H1 (cell line): Measurements from ENCODE around the gene FBN2. TPM values are rescaled to one million over a fixed set of nuclear protein-coding genes. Genes with fewer than 3 reads are reported as not detected.

Experiments
- CTCF ChIA-PET: fragments of 300-600 bp; sonication (Branson Sonifier 250); formaldehyde crosslinking; loops from one replicate; lab custom pipeline; 2021; ENCODE audit not compliant: partially characterized antibody; lab: Charles Lee
- POLR2A ChIA-PET: fragments of 300-600 bp; sonication (Branson Sonifier 250); formaldehyde crosslinking; loops from one replicate; lab custom pipeline; 2021; ENCODE audit warnings: inconsistent platforms; ENCODE audit not compliant: partially characterized antibody; lab: Charles Lee
- DNase-seq, 2 experiments: peaks; one replicate each; pipeline versions ENCODE4 v3.0.0 to v3.0.0-alpha.2; 2010 to 2022; ENCODE audit warnings: low spot score in 2 of 2, low read depth in 1 of 2, mixed read lengths in 1 of 2
- FAIRE-seq: peaks from 2 replicates; lab custom pipeline; 2011; peaks lifted over from hg19 to GRCh38; lab: Jason Lieb, UNC
- H2AFZ ChIP-seq: 2 replicates; pipeline ENCODE4 v1.8.1; 2012; ENCODE audit warnings: low read length, inconsistent platforms
- H2AK5ac ChIP-seq: 2 replicates; pipeline ENCODE4 v1.6.1; 2013; ENCODE audit warnings: low read depth, low read length
- H2BK120ac ChIP-seq: replicated peaks from 2 replicates; pipeline ENCODE3; 2013; ENCODE audit warnings: low read depth, low read length, inconsistent platforms
- H2BK12ac ChIP-seq: 2 replicates; pipeline ENCODE4 v1.6.1; 2013; ENCODE audit warnings: low read depth, low read length
- H2BK15ac ChIP-seq: 2 replicates; pipeline ENCODE4 v1.6.1; 2013; ENCODE audit warnings: low read length
- H2BK20ac ChIP-seq: 2 replicates; pipeline ENCODE4 v1.6.1; 2013; ENCODE audit warnings: low read length
- H2BK5ac ChIP-seq: 2 replicates; pipeline ENCODE4 v1.6.1; 2013; ENCODE audit warnings: low read depth, low read length
- H3K14ac ChIP-seq: 2 replicates; pipeline ENCODE4 v1.6.1; 2013; ENCODE audit warnings: inconsistent platforms; ENCODE audit not compliant: insufficient read length
- H3K18ac ChIP-seq: 2 replicates; pipeline ENCODE4 v1.6.1; 2013; ENCODE audit warnings: low read length; ENCODE audit errors: extremely low read depth
- H3K23ac ChIP-seq: 2 replicates; pipeline ENCODE4 v1.6.1; 2013; ENCODE audit warnings: inconsistent platforms; ENCODE audit not compliant: insufficient read length
- H3K23me2 ChIP-seq: 2 replicates; pipeline ENCODE4 v1.6.1; 2013; ENCODE audit warnings: low read depth, low read length
- H3K27ac ChIP-seq: 2 replicates; pipeline ENCODE4 v1.6.1; 2011; ENCODE audit warnings: low read depth, low read length, inconsistent platforms
- H3K27me3 ChIP-seq, 4 experiments: replicated peaks in 1 of 4; 1 replicate in 1 of 4; 2 replicates in 3 of 4; pipeline versions ENCODE4 v1.6.1 to v1.8.1; 2011 to 2013; ENCODE audit warnings: low read length in 3 of 4, mild to moderate bottlenecking in 3 of 4, inconsistent platforms in 2 of 4, mixed read lengths in 2 of 4, moderate library complexity in 1 of 4; ENCODE audit not compliant: control insufficient read depth in 3 of 4, insufficient read depth in 3 of 4; ENCODE audit errors: extremely low read depth in 1 of 4
- H3K36me3 ChIP-seq, 4 experiments: 2 replicates each; pipeline versions ENCODE4 v1.6.1 to v1.8.1; 2011 to 2013; ENCODE audit warnings: mild to moderate bottlenecking in 4 of 4, low read length in 3 of 4, moderate library complexity in 2 of 4, control low read depth in 1 of 4, inconsistent platforms in 1 of 4; ENCODE audit not compliant: insufficient read depth in 4 of 4, control insufficient read depth in 2 of 4
- H3K4ac ChIP-seq: replicated peaks from 2 replicates; pipeline ENCODE3; 2013; ENCODE audit warnings: low read length, low read depth, mixed read lengths, inconsistent platforms; ENCODE audit not compliant: insufficient read length
- H3K4me1 ChIP-seq, 4 experiments: replicated peaks in 1 of 4; 1 replicate in 1 of 4; 2 replicates in 3 of 4; pipeline versions ENCODE4 v1.6.1 to v1.8.1; 2011 to 2013; ENCODE audit warnings: low read length in 3 of 4, inconsistent platforms in 2 of 4, mixed read lengths in 1 of 4; ENCODE audit not compliant: insufficient read depth in 4 of 4, control insufficient read depth in 3 of 4
- H3K4me2 ChIP-seq, 2 experiments: 2 replicates each; pipeline versions ENCODE4 v1.6.1 to v1.8.1; 2011 to 2013; ENCODE audit warnings: low read depth in 2 of 2, low read length in 2 of 2, control low read depth in 1 of 2, inconsistent platforms in 1 of 2, mild to moderate bottlenecking in 1 of 2; ENCODE audit not compliant: insufficient read depth in 1 of 2
- H3K4me3 ChIP-seq, 4 experiments: fragments of 200-600, 300-600 bp in 1 of 4; sonication (generic), shearing (Covaris generic), sonication (Bioruptor Twin) in 1 of 4; 2 replicates each; pipeline versions ENCODE4 v1.5.1 to v1.8.1; 2011 to 2016; ENCODE audit warnings: low read length in 4 of 4, low read depth in 3 of 4, control low read depth in 2 of 4, inconsistent platforms in 2 of 4, mild to moderate bottlenecking in 2 of 4, mixed read lengths in 1 of 4, moderate library complexity in 1 of 4; ENCODE audit not compliant: insufficient read depth in 2 of 4; ENCODE audit errors: extremely low read depth in 1 of 4
- H3K56ac ChIP-seq: replicated peaks from 2 replicates; pipeline ENCODE3; 2013; ENCODE audit warnings: low read depth, mild to moderate bottlenecking, mixed read lengths, low read length, inconsistent platforms; ENCODE audit not compliant: insufficient read length
- H3K79me1 ChIP-seq: 2 replicates; pipeline ENCODE4 v1.6.1; 2013; ENCODE audit warnings: low read depth, low read length, control low read depth
- H3K79me2 ChIP-seq, 2 experiments: 2 replicates each; pipeline versions ENCODE4 v1.6.1 to v1.8.1; 2012 to 2013; ENCODE audit warnings: low read length in 2 of 2, mild to moderate bottlenecking in 2 of 2, inconsistent platforms in 1 of 2; ENCODE audit not compliant: insufficient read depth in 2 of 2, control insufficient read depth in 1 of 2
- H3K9ac ChIP-seq, 4 experiments: replicated peaks in 1 of 4; 1 replicate in 1 of 4; 2 replicates in 3 of 4; pipeline versions ENCODE4 v1.6.1 to v1.8.1; 2011 to 2013; ENCODE audit warnings: low read depth in 3 of 4, low read length in 3 of 4, control low read depth in 2 of 4, mild to moderate bottlenecking in 2 of 4, moderate library complexity in 2 of 4, inconsistent platforms in 1 of 4; ENCODE audit errors: extremely low read depth in 1 of 4
- H3K9me3 ChIP-seq, 2 experiments: 2 replicates each; pipeline versions ENCODE4 v1.6.1 to v1.8.1; 2012 to 2013; ENCODE audit warnings: mild to moderate bottlenecking in 2 of 2, moderate library complexity in 2 of 2, control low read depth in 1 of 2, inconsistent platforms in 1 of 2, low read depth in 1 of 2, low read length in 1 of 2, mixed read lengths in 1 of 2; ENCODE audit not compliant: insufficient read depth in 2 of 2
- H4K20me1 ChIP-seq, 2 experiments: replicated peaks in 1 of 2; 2 replicates each; pipeline versions ENCODE3 to v1.8.1; 2011 to 2013; ENCODE audit warnings: inconsistent platforms in 2 of 2, low read length in 2 of 2, mild to moderate bottlenecking in 1 of 2; ENCODE audit not compliant: insufficient read depth in 2 of 2, control insufficient read depth in 1 of 2
- H4K5ac ChIP-seq: 2 replicates; pipeline ENCODE4 v1.6.1; 2013; ENCODE audit warnings: low read length, low read depth, mixed read lengths, inconsistent platforms; ENCODE audit not compliant: insufficient read length
- H4K8ac ChIP-seq: 2 replicates; pipeline ENCODE4 v1.8.0; 2013; ENCODE audit warnings: mild to moderate bottlenecking, moderate library complexity, low read length, inconsistent platforms; ENCODE audit not compliant: insufficient read depth; ENCODE audit errors: extremely low read depth
- H4K91ac ChIP-seq: replicated peaks from 2 replicates; pipeline ENCODE3; 2013; ENCODE audit warnings: low read length, mixed read lengths, inconsistent platforms; ENCODE audit not compliant: insufficient read length
- CBX8 ChIP-seq: fragments of 300-800, 300-1000 bp; sonication (generic); IDR thresholded peaks from 2 replicates; pipeline ENCODE4 v1.7.1; 2016; ENCODE audit warnings: low read depth, low read length, borderline replicate concordance
- E2F6 ChIP-seq: IDR thresholded peaks from 2 replicates; pipeline ENCODE4 v1.6.1; 2012; ENCODE audit warnings: inconsistent platforms
- JUN ChIP-seq: IDR thresholded peaks from 2 replicates; pipeline ENCODE4 v1.6.1; 2011; ENCODE audit warnings: low read depth, mild to moderate bottlenecking, improper control_type of control experiment, low read length
- SRF ChIP-seq: IDR thresholded peaks from 2 replicates; pipeline ENCODE4 v1.6.1; 2011; ENCODE audit warnings: mild to moderate bottlenecking, low read depth, low read length, moderate library complexity
- TCF12 ChIP-seq: IDR thresholded peaks from 2 replicates; pipeline ENCODE4 v1.6.1; 2011; ENCODE audit warnings: low read depth, mild to moderate bottlenecking, low read length
- USF2 ChIP-seq: IDR thresholded peaks from 2 replicates; pipeline ENCODE4 v1.6.1; 2011; ENCODE audit warnings: low read length, improper control_type of control experiment
- WGBS, 2 experiments: shearing (Covaris generic) in 1 of 2; methylation state at CpG; one replicate each; pipeline versions ENCODE4 v1.1.6 to v1.1.7; 2013 to 2015; ENCODE audit warnings: low lambda C conversion rate in 2 of 2, mixed read lengths in 2 of 2, inconsistent platforms in 1 of 2, low coverage in 1 of 2, missing lambda C conversion rate in 1 of 2; ENCODE audit not compliant: insufficient replicate concordance in 2 of 2, insufficient coverage in 1 of 2, insufficient read length in 1 of 2; ENCODE audit errors: extremely low coverage in 1 of 2, missing lambda C conversion rate in 1 of 2; 5-methylcytosine and 5-hydroxymethylcytosine counted together
- polyA plus RNA-seq, 7 experiments: library from polyadenylated mRNA; depleted of rRNA in 3 of 7; stranded (reverse) in 5 of 7; unstranded in 2 of 7; fragments of >200 nt in 5 of 7; fragments of 200-250 nt in 2 of 7; gene quantifications; 1 replicate in 5 of 7; 2 replicates in 1 of 7; 4 replicates in 1 of 7; pipeline versions ENCODE4 v1.2.1 to v1.2.3, GENCODE V29; 2011 to 2013; ENCODE audit warnings: missing spikeins in 2 of 7, mixed read lengths in 2 of 7
- total RNA-seq: library from RNA; stranded (reverse); fragmentation: NEBNext Ultra II Directional; extraction: Animal tissue kit (Norgen Biotek cat#: 25700); gene quantifications from 2 replicates; pipeline ENCODE4 v1.2.1, GENCODE V29; 2021

Gene FBN2
- total and polyA plus RNA-seq, 2 of the 8 experiments (the other 6 are each of a cell fraction or from before 2014, with no cell fraction given): 14.1 to 16.3 TPM

GRCh38 chr5:128487041-128487440 lies 51.0 kb downstream of the FBN2 start:
- Histone ChIP-seq H3K9ac (no peak overlapping the region), H3K36me3 (no peaks in the 10 kb centered on the region), H4K5ac (no peak overlapping the region), H3K79me2 (no peaks in the 10 kb centered on the region), H3K27ac (no peak overlapping the region), H3K4ac (no peak overlapping the region), H3K23me2 (no peaks in the 10 kb centered on the region), H3K4me3 (no peak overlapping the region), H2BK120ac (no peak overlapping the region), H3K56ac (no peak overlapping the region), H3K23ac (no peak overlapping the region), H2BK12ac (no peak overlapping the region), H2BK5ac (no peak overlapping the region), H4K20me1 (no peaks in the 10 kb centered on the region), H3K14ac (no peak overlapping the region)
- no peak for FAIRE-seq
- CTCF ChIA-PET: no interaction called here
- POLR2A ChIA-PET: no interaction called here
- TF ChIP-seq E2F6 (no peak), JUN (no peak), USF2 (no peak), SRF (no peak), TCF12 (no peak), CBX8 (no peak)
- TF ChIP-seq, all 59 proteins: peak for 0
- Histone ChIP-seq H2BK20ac (no peak overlapping the region), H3K18ac (no peak overlapping the region), H2BK15ac (no peak overlapping the region), H3K27me3 (no peaks in the 10 kb centered on the region), H3K4me1 (no peaks in the 10 kb centered on the region), H2AFZ (no peak overlapping the region), H3K79me1 (no peaks in the 10 kb centered on the region), H4K91ac (no peak overlapping the region), H4K8ac (no peak overlapping the region), H3K9me3 (no peaks in the 10 kb centered on the region), H2AK5ac (no peak overlapping the region), H3K4me2 (no peak overlapping the region)
- WGBS, 2 experiments: 65% methylated on average over 3 of the region's 3 CpGs; no CpG with 5 or more reads in 1 of the 2 experiments
- no peak for DNase-seq
